Measurements from ENCODE around the gene TFF2.
A peak's percentile ranks its signal among the peaks of the same experiment; 100 is the strongest.

Gene TFF2

GRCh38 chr21:42383331-42383730 lies 32.5 kb upstream of the TFF2 start:
- no peak for DNase-seq

GRCh38 chr21:42382915-42383314 lies 32.1 kb upstream of the TFF2 start:
- no peak for DNase-seq

- peak; percentile 43 for DNase-seq
These were observed 30.7 kb upstream of the TFF2 start for GRCh38 chr21:42381347-42381984.

- DNase-seq: no peak
These were observed 28.8 kb upstream of the TFF2 start for GRCh38 chr21:42379426-42380215.

GRCh38 chr21:42378418-42378817 lies 27.6 kb upstream of the TFF2 start:
- DNase-seq: no peak

GRCh38 chr21:42377951-42378340 lies 27.2 kb upstream of the TFF2 start:
- no peak for DNase-seq

GRCh38 chr21:42377211-42377950 lies 26.6 kb upstream of the TFF2 start:
- no peak for DNase-seq

GRCh38 chr21:42376338-42376982 lies 25.7 kb upstream of the TFF2 start:
- no peak for DNase-seq

GRCh38 chr21:42375966-42376337 lies 25.2 kb upstream of the TFF2 start:
- DNase-seq: no peak

- DNase-seq: no peak
These were observed 24.7 kb upstream of the TFF2 start for GRCh38 chr21:42375506-42375905.

- no peak for DNase-seq
These were observed 24.2 kb upstream of the TFF2 start for GRCh38 chr21:42374864-42375499.

- DNase-seq: no peak
These were observed 23.7 kb upstream of the TFF2 start for GRCh38 chr21:42374457-42374856.

- no peak for DNase-seq
These were observed 23.2 kb upstream of the TFF2 start for GRCh38 chr21:42373908-42374455.

- DNase-seq: peak; percentile 55
These were observed 22.6 kb upstream of the TFF2 start for GRCh38 chr21:42373196-42373907.

- DNase-seq: no peak
These were observed 20.3 kb upstream of the TFF2 start for GRCh38 chr21:42370894-42371654.

GRCh38 chr21:42369821-42370220 lies 19.0 kb upstream of the TFF2 start:
- no peak for DNase-seq

- DNase-seq: no peak
These were observed 16.8 kb upstream of the TFF2 start for GRCh38 chr21:42367367-42368165.

GRCh38 chr21:42366292-42367010 lies 15.7 kb upstream of the TFF2 start, which contains the start of gene TFF1:
Gene TFF1, minus strand, starts transcription at chr21:42366535. Its CDS starts 40 bp downstream, at chr21:42366495.
- no peak for DNase-seq

- no peak for DNase-seq
These were observed 15.0 kb upstream of the TFF2 start for GRCh38 chr21:42365770-42366169.
